Renal cortex interstitium (tissue), 11 donors: ENCODE results near the gene WDR31. TPM values are rescaled to one million over a fixed set of nuclear protein-coding genes. Genes with fewer than 3 reads are reported as not detected.

Experiments used
- DNase-seq, 11 donors: peaks; one replicate each; pipeline ENCODE4 v3.0.0-alpha.2; 2013; ENCODE audit warnings: low read depth in 9 of 11, low spot score in 4 of 11; ENCODE audit errors: extremely low read depth in 1 of 11
- polyA plus RNA-seq, 3 donors: library from polyadenylated mRNA; unstranded; fragments of 120-200 nt; gene quantifications; one replicate each; pipeline ENCODE4 v1.2.1, GENCODE V29; 2013; ENCODE audit not compliant: insufficient read length in 3 of 3

The WDR31 gene
- polyA plus RNA-seq, 3 donors, result 6.5 to 7.9 (median 7.7) TPM

DNA sequence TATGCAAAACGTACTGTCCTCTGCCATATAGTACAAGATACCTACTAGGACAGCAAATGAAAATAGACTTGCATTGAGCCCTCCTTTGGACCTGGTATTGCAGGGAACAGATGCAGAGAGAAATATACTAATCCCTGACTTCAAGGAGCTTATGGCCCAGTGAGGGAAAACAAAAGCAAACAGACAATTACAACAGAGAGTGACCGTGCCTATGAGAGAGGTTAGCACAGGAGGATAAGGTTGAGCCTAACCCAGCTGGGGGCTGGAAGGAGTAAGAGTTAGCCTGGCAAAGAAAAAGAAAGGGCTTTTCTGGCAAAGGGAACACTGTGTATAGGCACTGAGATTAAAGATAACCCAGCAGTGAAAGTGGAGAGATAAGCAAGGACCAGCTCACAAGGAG lies 70.2 kb downstream of the WDR31 start:
- no peak for DNase-seq

DNA sequence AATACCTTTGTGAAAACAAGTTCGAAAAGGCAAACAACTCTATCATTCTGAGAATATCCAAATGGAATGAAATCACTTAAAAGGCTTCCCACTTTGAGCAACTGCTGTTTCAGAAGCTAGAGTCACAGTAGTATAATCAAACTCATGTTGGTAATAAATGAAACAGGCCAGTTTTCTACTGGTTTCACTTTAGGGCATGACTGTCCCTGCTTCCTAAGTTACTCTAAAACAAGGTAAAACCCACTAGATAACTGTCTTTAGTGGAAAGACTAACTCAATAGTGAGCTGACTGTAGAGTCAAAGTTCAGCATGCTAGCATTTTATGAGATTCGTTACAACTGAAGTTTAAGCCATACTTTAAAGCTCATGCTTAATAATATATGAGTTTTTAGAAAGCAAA lies 70.7 kb downstream of the WDR31 start:
- DNase-seq, result no peak

DNA sequence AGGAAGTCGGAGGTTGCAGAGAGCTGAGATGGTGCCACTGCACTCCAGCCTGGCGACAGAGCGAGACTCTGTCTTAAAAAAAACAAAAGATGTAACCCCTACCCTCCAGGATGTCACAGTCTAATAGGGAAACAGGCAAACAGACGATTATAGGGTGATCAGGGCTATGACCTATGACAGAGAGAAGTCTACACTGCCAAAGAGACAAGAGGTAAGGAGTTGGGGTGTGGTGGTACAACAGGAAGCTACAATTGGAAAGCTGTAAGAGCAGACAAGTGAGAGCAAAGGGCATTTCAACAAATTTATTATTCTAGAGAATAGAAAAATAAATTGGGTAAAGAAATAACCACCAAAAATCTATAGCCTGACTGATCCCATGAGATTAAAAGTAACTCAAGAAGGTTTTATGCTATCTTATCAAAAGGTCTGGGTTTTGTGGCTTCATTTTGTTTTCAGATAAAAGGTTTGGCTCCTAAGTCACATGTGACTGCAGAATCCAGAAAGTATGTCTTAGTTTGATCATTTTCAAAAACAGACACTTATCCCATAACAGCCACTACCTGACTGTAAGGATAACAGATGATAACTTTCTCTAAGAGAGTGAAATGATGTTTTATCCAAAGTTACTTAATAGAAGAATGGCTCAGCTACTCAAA lies 72.0 kb downstream of the WDR31 start:
- DNase-seq, result no peak

DNA sequence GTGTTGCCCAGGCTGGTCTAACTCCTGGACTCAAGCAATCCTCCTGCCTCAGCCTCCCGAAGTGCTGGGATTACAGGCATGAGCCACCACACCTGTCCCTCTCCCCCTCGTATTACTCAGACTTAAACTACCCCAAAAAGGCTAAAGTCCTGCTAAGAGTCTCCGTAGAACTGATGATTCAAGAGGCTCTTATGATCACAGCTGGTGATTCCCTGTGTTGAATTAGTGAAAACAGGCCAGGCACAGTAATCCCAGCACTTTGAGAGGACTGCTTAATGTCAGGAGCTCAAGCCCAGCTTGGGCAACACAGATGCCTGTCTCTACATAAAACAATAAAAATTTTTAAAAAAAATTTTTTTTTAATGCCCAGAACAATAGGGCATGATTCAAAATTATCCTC lies 73.9 kb downstream of the WDR31 start:
- DNase-seq, result no peak

Other genes with a start within 250 kb of the WDR31 start
- gene SLC31A2, start 189.3 kb downstream of the WDR31 start, polyA plus RNA-seq, result 1 to 10 TPM; 3.0 to 3.8 (median 3.0) TPM
- 10 to 100 TPM; 28.4 to 33.4 (median 30.2) TPM for gene FKBP15, start 119.0 kb downstream of the WDR31 start, polyA plus RNA-seq
- gene SLC31A1, start 118.7 kb downstream of the WDR31 start, polyA plus RNA-seq, result 10 to 100 TPM; 25.0 to 29.0 (median 25.2) TPM
- 10 to 100 TPM; 34.3 to 46.4 (median 42.0) TPM for gene CDC26, start 64.7 kb downstream of the WDR31 start, polyA plus RNA-seq
- gene PRPF4, start 64.6 kb downstream of the WDR31 start, polyA plus RNA-seq, result 10 to 100 TPM; 36.7 to 43.4 (median 37.7) TPM
- gene RNF183, start 36.9 kb downstream of the WDR31 start, polyA plus RNA-seq, result 10 to 100 TPM in 1 of 3 donors, 1 to 10 TPM in 2; 4.6 to 10.7 (median 6.0) TPM
- 1 to 10 TPM; 8.0 to 9.9 (median 8.8) TPM for gene BSPRY, start 9.3 kb upstream of the WDR31 start, polyA plus RNA-seq
- gene HDHD3, start 36.7 kb upstream of the WDR31 start, polyA plus RNA-seq, result 10 to 100 TPM; 27.1 to 51.5 (median 38.3) TPM
- gene ALAD, start 61.0 kb upstream of the WDR31 start, polyA plus RNA-seq, result 10 to 100 TPM; 37.2 to 46.1 (median 41.7) TPM
- 10 to 100 TPM; 58.7 to 72.4 (median 66.4) TPM for gene POLE3, start 70.4 kb upstream of the WDR31 start, polyA plus RNA-seq
- 1 to 10 TPM in 1 of 3 donors, under 1 TPM in 2; 0.73 to 1.1 (median 0.82) TPM for gene C9orf43, start 70.5 kb upstream of the WDR31 start, polyA plus RNA-seq
- 10 to 100 TPM; 41.4 to 49.8 (median 45.1) TPM for gene RGS3, start 123.5 kb upstream of the WDR31 start, polyA plus RNA-seq